T1000 (cell line): Measurements from ENCODE around the gene ERH.

Experiments used
- DNase-seq: peaks from one replicate; lab custom pipeline; 2025; ENCODE audit warnings: mixed read lengths; lab: John Stamatoyannopoulos, UW

The ERH gene

GRCh38 chr14:69355607-69356281, 42.4 kb downstream of the ERH start:
- DNase-seq, result no peak

- no peak for DNase-seq
Measured at GRCh38 chr14:69355154-69355597, 42.9 kb downstream of the ERH start.

DNA sequence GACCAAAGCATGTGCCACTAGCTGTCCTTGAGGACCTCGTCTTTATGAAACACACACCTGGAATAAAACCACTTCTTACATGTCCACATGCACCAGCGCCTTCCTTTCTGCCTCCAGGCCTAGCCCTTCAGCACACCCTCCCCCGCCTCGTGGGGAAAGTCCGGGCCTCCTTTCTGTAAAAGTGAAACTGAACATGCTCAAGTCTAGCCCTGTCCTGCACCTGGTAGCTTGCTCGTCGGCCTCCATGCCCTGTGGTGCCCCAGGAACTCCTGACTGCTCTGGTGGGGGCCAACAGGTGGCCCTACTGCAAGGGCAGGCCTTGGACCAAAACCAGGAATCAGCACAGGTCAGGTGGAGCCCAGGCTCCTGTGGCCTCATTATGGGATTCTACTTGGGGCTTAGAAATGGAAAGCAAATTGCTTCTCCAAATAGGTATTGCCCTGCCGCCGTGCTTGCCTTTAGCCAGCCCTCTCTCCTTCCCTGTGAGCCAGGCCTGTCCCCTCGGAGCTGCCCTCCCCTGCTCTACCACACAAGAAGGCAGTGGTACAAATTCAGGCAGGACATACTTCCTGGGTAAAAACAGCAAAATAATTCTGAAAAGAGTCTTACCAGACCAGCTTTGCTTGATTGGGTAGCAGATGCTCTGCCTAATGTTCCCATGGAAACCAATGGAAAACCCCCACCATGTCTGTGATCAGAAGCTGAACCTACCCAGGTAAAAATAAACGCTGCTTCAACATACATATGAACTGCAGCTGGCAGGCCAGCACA, 43.5 kb downstream of the ERH start:
- no peak for DNase-seq

- no peak for DNase-seq
Measured at GRCh38 chr14:69353168-69353567, 44.9 kb downstream of the ERH start.

GRCh38 chr14:69351911-69352310, 46.2 kb downstream of the ERH start:
- no peak for DNase-seq

GRCh38 chr14:69351385-69351784, 46.7 kb downstream of the ERH start:
- no peak for DNase-seq

DNA sequence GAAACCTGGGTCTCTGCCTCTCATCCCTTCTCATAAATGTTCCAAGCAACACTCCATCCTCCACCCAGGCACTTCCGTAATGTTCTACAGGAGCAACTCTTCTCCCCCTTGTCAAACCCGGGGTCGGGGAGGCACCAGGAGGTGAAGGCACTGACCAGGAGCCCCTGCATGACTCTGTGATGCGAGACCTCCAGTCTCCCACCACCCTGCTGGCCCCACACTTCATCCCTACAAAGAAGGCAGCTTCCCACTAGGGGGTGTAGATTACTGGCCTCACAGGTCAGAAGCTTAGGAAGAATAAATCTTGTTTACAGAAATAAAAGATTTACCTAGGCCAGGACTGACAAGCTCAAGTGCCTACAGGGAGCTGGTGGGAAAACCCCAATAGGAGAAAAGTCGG, 47.2 kb downstream of the ERH start:
- no peak for DNase-seq

GRCh38 chr14:69349091-69349777, 48.9 kb downstream of the ERH start:
- DNase-seq, result no peak

GRCh38 chr14:69346710-69347109, 51.4 kb downstream of the ERH start:
- no peak for DNase-seq

DNA sequence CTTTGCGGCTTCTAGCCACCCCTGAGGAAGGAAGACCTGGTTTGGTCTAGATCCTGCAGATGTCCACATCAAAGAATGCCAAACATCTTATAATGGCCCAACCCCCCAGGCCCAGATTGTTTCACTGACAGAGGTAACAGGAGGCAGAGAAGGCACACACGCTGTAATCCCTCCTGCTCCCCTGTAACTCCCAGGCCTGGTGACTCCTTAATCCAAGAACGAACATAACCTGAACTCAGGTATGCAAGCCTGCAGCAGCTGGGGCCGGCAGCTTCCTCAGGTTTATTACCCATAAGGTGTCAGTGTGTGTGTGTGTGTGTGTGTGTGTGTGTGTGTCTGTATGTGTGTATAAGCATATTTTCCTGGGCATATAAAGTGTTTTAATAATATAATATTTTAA, 52.7 kb downstream of the ERH start:
- DNase-seq, result no peak

DNA sequence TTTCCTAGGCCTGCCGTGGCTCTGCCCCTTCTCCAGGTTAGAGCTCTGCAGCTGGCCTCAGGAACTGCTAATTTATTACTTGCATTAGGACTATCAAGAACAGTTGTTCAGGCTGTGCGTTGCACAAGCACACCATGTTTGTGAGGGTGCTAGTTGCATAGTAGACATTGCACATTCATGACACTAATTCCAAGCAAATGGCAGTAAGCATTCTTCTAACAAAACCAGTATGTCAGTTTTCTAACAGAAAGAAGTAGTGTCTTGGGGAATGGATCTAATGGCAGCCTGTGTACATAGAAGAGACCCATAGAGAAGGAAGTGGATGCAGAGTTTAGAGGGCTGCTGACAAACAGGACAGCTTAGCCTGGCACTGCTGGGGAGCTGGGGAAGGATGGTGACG, 53.9 kb downstream of the ERH start:
- DNase-seq, result no peak

GRCh38 chr14:69342928-69343525, 55.1 kb downstream of the ERH start:
- no peak for DNase-seq

DNA sequence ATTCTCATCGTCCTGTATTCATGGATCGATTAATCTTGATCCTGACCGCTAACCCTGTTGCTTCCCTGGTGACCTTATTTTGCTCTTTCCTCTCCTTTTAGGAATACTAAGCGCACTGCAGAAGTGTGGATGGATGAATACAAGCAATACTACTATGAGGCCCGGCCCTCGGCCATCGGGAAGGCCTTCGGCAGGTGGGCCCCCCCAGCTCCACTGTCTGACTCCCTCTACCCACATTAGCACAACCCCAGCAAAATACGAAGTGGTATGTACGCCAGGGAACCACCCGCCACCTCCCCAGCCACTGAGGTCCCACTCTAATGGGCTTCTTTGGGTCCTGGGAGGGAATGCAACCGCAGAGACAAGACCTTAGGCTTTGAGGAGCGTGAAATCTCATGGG, 58.7 kb downstream of the ERH start:
- DNase-seq, result no peak

- DNase-seq, result no peak
Measured at GRCh38 chr14:69337984-69338383, 60.1 kb downstream of the ERH start.

- DNase-seq, result no peak
Measured at GRCh38 chr14:69335371-69335771, 62.7 kb downstream of the ERH start.

GRCh38 chr14:69334576-69334975, 63.5 kb downstream of the ERH start:
- no peak for DNase-seq

GRCh38 chr14:69333791-69334337, 64.2 kb downstream of the ERH start:
- DNase-seq, result no peak

DNA sequence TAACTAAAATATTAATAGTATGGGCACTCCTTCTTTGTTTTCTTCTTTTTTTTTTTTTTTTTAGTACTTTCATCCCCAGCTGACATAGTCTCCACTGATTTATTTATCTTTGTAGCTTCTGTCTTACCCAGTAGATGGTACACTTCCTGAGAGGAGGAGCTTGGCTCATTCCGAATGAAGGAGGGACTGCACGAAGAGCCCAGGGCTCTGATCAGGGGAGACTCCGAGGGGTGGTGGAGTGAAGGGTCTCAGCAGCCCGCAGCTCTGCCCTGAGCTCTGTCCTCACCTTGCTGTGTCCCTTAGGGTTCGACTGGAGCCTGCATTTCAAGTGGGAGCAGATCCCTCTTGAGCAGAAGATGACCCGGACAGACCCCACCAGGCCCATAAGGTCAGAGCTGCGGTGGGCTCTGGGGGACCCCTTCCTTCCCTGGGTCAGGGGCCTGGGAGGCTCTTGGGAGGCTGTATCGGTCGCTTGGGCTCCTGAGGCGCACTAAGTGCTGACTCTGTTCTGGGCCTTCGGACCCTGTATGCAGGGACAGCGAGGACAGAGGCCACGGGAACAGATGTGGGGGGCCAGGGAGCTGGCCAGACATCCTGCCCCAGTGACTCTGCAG, 65.2 kb downstream of the ERH start:
- DNase-seq, result no peak

GRCh38 chr14:69331206-69331605, 66.9 kb downstream of the ERH start:
- no peak for DNase-seq
